GM18502 (cell line): Measurements from ENCODE around the gene GOLGB1.

ENCODE experiments used
- ATAC-seq: cut with Tn5 transposase; IDR thresholded peaks from one replicate; pipeline ENCODE4 v1.9.1; 2021; ENCODE audit warnings: mild to moderate bottlenecking; ENCODE audit not compliant: unreplicated experiment, poor library complexity

Gene GOLGB1

GRCh38 chr3:121642601-121643314 lies 106.8 kb downstream of the GOLGB1 start:
- ATAC-seq, result no peak

DNA sequence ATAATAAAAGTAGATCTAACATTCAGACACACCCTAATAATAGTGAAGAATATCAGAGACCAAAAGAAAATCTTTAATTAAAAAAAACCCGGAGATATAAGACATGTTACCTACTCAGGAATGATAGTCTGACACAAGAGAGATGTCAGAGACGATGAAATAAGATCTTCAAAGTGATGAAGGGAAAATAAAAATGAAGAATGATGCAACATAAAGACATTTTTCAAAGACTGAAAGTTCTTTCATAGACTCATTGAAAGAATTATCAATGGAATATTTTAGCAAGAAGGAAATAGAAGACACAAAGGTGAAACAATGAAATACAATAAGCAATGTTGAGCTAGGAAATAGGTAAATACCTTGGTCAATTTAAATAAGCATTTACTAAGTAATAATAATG lies 108.4 kb downstream of the GOLGB1 start:
- ATAC-seq, result no peak

DNA sequence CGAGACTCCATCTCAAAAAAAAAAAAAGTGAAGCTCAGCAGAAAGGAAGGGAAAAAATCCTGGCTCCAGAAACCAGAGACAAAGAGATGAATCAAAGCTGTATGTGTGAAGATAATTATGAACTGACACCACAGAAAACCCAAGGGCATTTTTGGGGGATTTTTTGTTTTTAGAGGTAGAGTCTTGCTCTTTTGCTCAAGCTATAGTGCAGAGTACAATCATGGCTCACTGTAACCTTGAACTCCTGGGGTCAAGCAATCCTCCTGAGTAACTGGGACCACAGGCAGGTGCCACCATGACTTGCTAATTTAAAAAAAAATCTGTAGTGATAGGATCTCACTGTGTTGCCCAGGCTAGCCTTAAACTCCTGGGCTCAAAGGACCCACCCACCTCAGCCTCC lies 111.6 kb downstream of the GOLGB1 start:
- ATAC-seq, result no peak

GRCh38 chr3:121630355-121630754 lies 119.2 kb downstream of the GOLGB1 start:
- no peak for ATAC-seq

DNA sequence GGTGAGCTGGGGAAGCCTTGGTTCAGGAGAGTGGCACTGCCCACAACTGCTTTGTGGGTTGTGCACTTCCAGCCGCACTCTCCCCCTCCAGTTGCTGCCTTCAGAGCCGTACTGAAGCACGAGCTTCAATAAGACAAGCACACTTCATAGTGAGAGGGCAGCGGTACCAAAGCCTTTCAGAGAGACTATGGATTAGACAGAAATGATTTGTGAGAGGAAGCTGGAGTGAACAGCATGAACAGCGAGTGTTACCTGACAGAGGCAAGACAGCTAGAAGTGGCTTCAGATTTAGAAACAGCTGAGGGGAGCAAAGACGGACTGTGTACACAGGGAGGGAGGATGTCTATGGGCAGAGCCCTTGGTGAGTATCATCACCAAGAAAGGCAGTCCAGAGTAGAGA lies 119.9 kb downstream of the GOLGB1 start:
- ATAC-seq, result no peak

DNA sequence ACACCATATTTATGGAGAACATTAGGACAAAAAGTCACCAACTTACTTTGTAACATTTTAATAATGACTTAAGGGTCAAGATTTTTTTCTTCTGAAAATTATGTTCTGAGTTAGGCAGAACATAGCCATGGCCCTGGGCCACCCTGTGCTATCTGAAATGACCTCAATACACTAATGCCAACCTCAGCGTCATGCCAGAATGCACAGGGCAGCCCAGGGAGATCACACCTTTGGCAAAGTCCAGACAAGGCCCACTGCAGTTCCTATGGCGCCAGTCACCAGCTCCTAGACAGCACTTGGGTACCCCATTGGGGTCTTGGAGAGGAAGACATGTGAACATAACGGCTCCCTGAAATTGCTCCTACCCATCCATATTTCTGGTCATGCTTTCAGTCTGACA lies 121.9 kb downstream of the GOLGB1 start:
- ATAC-seq, result no peak

DNA sequence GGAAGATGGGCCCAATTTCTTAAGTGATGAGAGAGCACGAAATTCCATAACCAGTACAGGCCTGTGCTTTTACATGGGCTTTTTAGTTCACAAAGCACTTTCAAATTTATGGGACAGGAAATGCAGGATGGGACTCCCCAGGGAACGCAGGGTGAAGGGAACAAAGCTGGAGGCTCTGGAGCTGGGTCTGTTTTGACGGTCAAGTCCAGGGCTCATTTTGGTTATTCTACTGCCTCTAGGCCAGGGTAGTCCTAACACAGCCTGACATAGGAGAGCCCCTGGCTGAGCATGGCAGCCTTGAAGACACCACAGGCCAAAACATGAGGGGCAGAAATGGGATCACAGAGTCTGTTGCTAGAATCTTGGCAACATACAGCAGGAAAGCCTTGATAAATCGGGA lies 122.3 kb downstream of the GOLGB1 start:
- ATAC-seq, result no peak

DNA sequence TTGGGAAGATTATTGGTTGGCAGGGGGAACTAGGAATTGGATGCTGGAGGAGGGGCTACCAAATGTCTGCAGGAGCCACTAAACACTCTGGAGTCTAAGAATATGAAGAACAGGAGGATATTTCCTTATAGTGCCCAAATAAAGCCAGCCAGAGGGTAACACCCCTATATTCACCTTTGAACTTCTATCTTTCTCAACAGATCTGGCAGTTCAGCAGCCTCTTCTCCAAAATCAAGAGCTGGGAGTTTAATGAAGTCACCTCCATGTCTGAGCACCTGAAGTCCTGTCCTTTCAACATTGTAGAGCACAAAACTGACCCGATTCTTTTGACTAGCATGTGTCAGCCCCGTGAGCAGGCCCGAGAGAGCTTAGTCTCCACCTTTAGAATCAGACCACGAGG lies 123.0 kb downstream of the GOLGB1 start:
- no peak for ATAC-seq

DNA sequence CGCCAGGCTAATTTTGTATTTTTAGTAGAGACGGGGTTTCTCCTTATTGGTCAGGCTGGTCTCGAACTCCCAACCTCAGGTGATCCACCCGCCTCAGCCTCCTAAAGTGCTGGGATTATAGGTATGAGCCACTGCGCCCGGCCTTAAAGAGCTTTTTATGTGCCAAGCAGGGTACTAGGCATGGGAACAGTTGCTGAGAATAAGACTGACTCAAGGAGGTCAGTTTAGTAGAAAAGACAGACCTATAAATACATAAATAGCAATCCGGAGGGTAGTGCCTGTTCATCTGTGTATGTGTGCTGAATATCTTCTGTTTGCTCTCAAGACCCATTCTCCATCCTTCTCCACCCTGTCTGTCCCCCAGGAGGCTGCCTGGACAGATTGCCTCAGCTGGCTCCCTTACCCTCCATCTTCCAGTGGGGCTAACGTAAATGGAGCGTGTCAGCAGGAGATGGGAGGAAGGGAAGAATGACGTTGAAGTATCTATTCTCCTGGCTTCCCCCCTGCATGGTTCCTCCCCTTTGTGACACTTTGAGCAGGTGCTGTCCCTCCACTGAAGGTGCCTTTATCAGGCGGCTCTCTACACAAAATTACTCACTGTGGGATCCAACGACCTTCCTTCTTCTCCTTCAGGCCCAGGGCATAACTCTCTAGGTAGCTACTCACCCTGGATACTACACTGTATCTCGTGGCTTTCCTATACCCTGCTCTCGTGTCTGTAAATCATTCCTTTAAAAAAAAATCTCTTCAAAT lies 125.2 kb downstream of the GOLGB1 start:
- ATAC-seq, result no peak

- ATAC-seq, result no peak
These were observed 128.1 kb downstream of the GOLGB1 start for GRCh38 chr3:121621491-121621890.

GRCh38 chr3:121619691-121620090 lies 129.8 kb downstream of the GOLGB1 start:
- ATAC-seq, result no peak
